ENCODE measurements around the gene SKIC3. TPM values are rescaled to one million over a fixed set of nuclear protein-coding genes. Genes with fewer than 3 reads are reported as not detected.
A peak's percentile ranks its signal among the peaks of the same experiment; 100 is the strongest.

SKIC3 gene
- total and polyA plus RNA-seq, 4 experiments from 2014 or later = 46.4 to 99.9 (median 71.3) TPM

- Histone ChIP-seq H3K27ac (ENCODE audit: low read depth, low read length) (peak overlapping the region; percentile 70), H3K9me3 (ENCODE audit: control insufficient read depth in 1 of 2, low read length in 2 of 2) (no peaks in the 10 kb centered on the region), H3K4me3 (ENCODE audit: low read length in 2 of 2) (peak overlapping the region; percentile 61 to 84), H3K4me1 (ENCODE audit: insufficient read depth, low read length) (peaks cover 37% of the 10 kb centered on the region), H3K27me3 (ENCODE audit: insufficient read depth, low read length) (no peaks in the 10 kb centered on the region), H3K36me3 (ENCODE audit: insufficient read depth, low read length) (no peaks in the 10 kb centered on the region)
- POLR2A ChIA-PET (ENCODE audit: partially characterized antibody) = interaction anchor here (0.7 to 4.2 kb wide), 11 partner anchors 9 to 1252 kb away, joined by 3 to 62 read pairs (median 4); partner anchors contain the start of genes ERAP1, GLRX, GPR150 and RFESD
- CTCF ChIA-PET (ENCODE audit: partially characterized antibody) = interaction anchor here (0.5 to 3.6 kb wide), 7 partner anchors 10 to 1258 kb away, joined by 3 to 20 read pairs (median 3); no protein-coding TSS in a partner anchor
- peaks cover 32 to 50% (median 42%) of the 10 kb centered on the region in 4 donors for H3K4me1 Mint-ChIP-seq
- H3K27ac Mint-ChIP-seq = peak overlapping the region; percentile 89 to 99 (median 96)
- H3K36me3 Mint-ChIP-seq = peaks cover 20 to 22% of the 10 kb centered on the region in 2 donors
- intact Hi-C loops (cut with micrococcal nuclease) = loop anchor here (1.0 to 10.0 kb wide), 7 partner anchors 37 to 1628 kb away; partner anchors contain the start of genes CAST, GPR150, LNPEP and RFESD
- H3K9me3 Mint-ChIP-seq = peaks cover 0 to 2% (median 0%) of the 10 kb centered on the region in 8 donors
- DNase-seq = no peak
- no peaks in the 10 kb centered on the region for H3K27me3 Mint-ChIP-seq
- H3K4me3 Mint-ChIP-seq = peak overlapping the region; percentile 92 to 100 (median 98)
Observed at GRCh38 chr5:95555553-95555952, 776 bp upstream of the SKIC3 start.

GRCh38 chr5:95554331-95554646 lies 488 bp downstream of the SKIC3 start:
- peaks cover 37 to 57% (median 44%) of the 10 kb centered on the region in 4 donors for H3K4me1 Mint-ChIP-seq
- Histone ChIP-seq H3K27me3 (ENCODE audit: insufficient read depth, low read length) (no peaks in the 10 kb centered on the region), H3K4me1 (ENCODE audit: insufficient read depth, low read length) (peaks cover 37% of the 10 kb centered on the region), H3K9me3 (ENCODE audit: control insufficient read depth in 1 of 2, low read length in 2 of 2) (no peaks in the 10 kb centered on the region), H3K4me3 (ENCODE audit: low read length in 2 of 2) (peak overlapping the region; percentile 61 to 84), H3K27ac (ENCODE audit: low read depth, low read length) (peak overlapping the region; percentile 70), H3K36me3 (ENCODE audit: insufficient read depth, low read length) (peaks cover 5% of the 10 kb centered on the region)
- CTCF ChIA-PET (ENCODE audit: partially characterized antibody) = interaction anchor here (0.7 to 3.6 kb wide), 4 partner anchors 63 to 255 kb away, joined by 3 to 20 read pairs (median 6); no protein-coding TSS in a partner anchor
- H3K27ac Mint-ChIP-seq = peak overlapping the region; percentile 89 to 99 (median 96)
- H3K27me3 Mint-ChIP-seq = no peaks in the 10 kb centered on the region
- H3K4me3 Mint-ChIP-seq = peak overlapping the region; percentile 92 to 100 (median 98)
- peaks cover 0 to 2% (median 0%) of the 10 kb centered on the region in 8 donors for H3K9me3 Mint-ChIP-seq
- peaks cover 28% of the 10 kb centered on the region in 2 donors for H3K36me3 Mint-ChIP-seq
- DNase-seq = no peak
- POLR2A ChIA-PET (ENCODE audit: partially characterized antibody) = interaction anchor here (0.6 to 4.2 kb wide), 10 partner anchors 9 to 1253 kb away, joined by 3 to 62 read pairs (median 4); partner anchors contain the start of genes ERAP1, GLRX, GPR150 and RFESD
- intact Hi-C loops (cut with micrococcal nuclease) = loop anchor here (1.0 to 10.0 kb wide), 5 partner anchors 206 to 1381 kb away; partner anchors contain the start of genes CAST, ELL2 and LNPEP

GRCh38 chr5:95549030-95549429 lies 5.7 kb downstream of the SKIC3 start:
- H3K4me3 ChIP-seq (ENCODE audit: low read length in 2 of 2) = no peak overlapping the region
- DNase-seq = no peak
- Mint-ChIP-seq H3K9me3 (no peaks in the 10 kb centered on the region), H3K27ac (no peak overlapping the region), H3K4me1 (peaks cover 32 to 53% (median 41%) of the 10 kb centered on the region in 4 donors), H3K4me3 (no peak overlapping the region), H3K36me3 (peaks cover 30 to 43% of the 10 kb centered on the region in 2 donors), H3K27me3 (no peaks in the 10 kb centered on the region)
- intact Hi-C loops (cut with micrococcal nuclease) = no loop called here
- no peaks in the 10 kb centered on the region for H3K9me3 ChIP-seq (ENCODE audit: control insufficient read depth in 1 of 2, low read length in 2 of 2)
- no peaks in the 10 kb centered on the region for H3K27me3 ChIP-seq (ENCODE audit: insufficient read depth, low read length)
- H3K4me1 ChIP-seq (ENCODE audit: insufficient read depth, low read length) = peaks cover 29% of the 10 kb centered on the region
- ChIA-PET CTCF (ENCODE audit: partially characterized antibody) (no interaction called here), POLR2A (ENCODE audit: partially characterized antibody) (no interaction called here)
- H3K36me3 ChIP-seq (ENCODE audit: insufficient read depth, low read length) = peaks cover 20% of the 10 kb centered on the region
- H3K27ac ChIP-seq (ENCODE audit: low read depth, low read length) = no peak overlapping the region

GRCh38 chr5:95543017-95543705 lies 11.6 kb downstream of the SKIC3 start:
- ChIA-PET CTCF (ENCODE audit: partially characterized antibody) (no interaction called here), POLR2A (ENCODE audit: partially characterized antibody) (interaction anchor here (1.0 kb wide), 1 partner anchor 11 kb away, joined by 3 read pairs; no protein-coding TSS in a partner anchor)
- Mint-ChIP-seq H3K4me3 (no peak overlapping the region), H3K27me3 (no peaks in the 10 kb centered on the region), H3K9me3 (no peaks in the 10 kb centered on the region), H3K36me3 (peaks cover 37 to 44% of the 10 kb centered on the region in 2 donors), H3K27ac (peak overlapping the region in 3 of 7 donors; percentile 0 to 7 (median 5)), H3K4me1 (peaks cover 4 to 20% (median 12%) of the 10 kb centered on the region in 4 donors)
- Histone ChIP-seq H3K27me3 (ENCODE audit: insufficient read depth, low read length) (no peaks in the 10 kb centered on the region), H3K4me1 (ENCODE audit: insufficient read depth, low read length) (peaks cover 9% of the 10 kb centered on the region), H3K27ac (ENCODE audit: low read depth, low read length) (no peak overlapping the region), H3K36me3 (ENCODE audit: insufficient read depth, low read length) (peaks cover 29% of the 10 kb centered on the region), H3K9me3 (ENCODE audit: control insufficient read depth in 1 of 2, low read length in 2 of 2) (no peaks in the 10 kb centered on the region), H3K4me3 (ENCODE audit: low read length in 2 of 2) (no peak overlapping the region)
- DNase-seq = no peak
- intact Hi-C loops (cut with micrococcal nuclease) = no loop called here

GRCh38 chr5:95537501-95537900 lies 17.3 kb downstream of the SKIC3 start:
- H3K4me3 Mint-ChIP-seq = no peak overlapping the region
- no peak overlapping the region for H3K27ac Mint-ChIP-seq
- H3K27me3 ChIP-seq (ENCODE audit: insufficient read depth, low read length) = no peaks in the 10 kb centered on the region
- no peak for DNase-seq
- no peaks in the 10 kb centered on the region for H3K4me1 ChIP-seq (ENCODE audit: insufficient read depth, low read length)
- no peaks in the 10 kb centered on the region for H3K9me3 Mint-ChIP-seq
- H3K36me3 Mint-ChIP-seq = peaks cover 64 to 75% of the 10 kb centered on the region in 2 donors
- intact Hi-C loops (cut with micrococcal nuclease) = no loop called here
- ChIA-PET POLR2A (ENCODE audit: partially characterized antibody) (no interaction called here), CTCF (ENCODE audit: partially characterized antibody) (no interaction called here)
- H3K36me3 ChIP-seq (ENCODE audit: insufficient read depth, low read length) = peaks cover 14% of the 10 kb centered on the region
- no peaks in the 10 kb centered on the region for H3K27me3 Mint-ChIP-seq
- no peak overlapping the region for H3K27ac ChIP-seq (ENCODE audit: low read depth, low read length)
- peaks cover 13 to 19% (median 18%) of the 10 kb centered on the region in 4 donors for H3K4me1 Mint-ChIP-seq
- H3K9me3 ChIP-seq (ENCODE audit: control insufficient read depth in 1 of 2, low read length in 2 of 2) = no peaks in the 10 kb centered on the region
- H3K4me3 ChIP-seq (ENCODE audit: low read length in 2 of 2) = no peak overlapping the region

GRCh38 chr5:95533761-95534160 lies 21.0 kb downstream of the SKIC3 start:
- H3K9me3 ChIP-seq (ENCODE audit: control insufficient read depth in 1 of 2, low read length in 2 of 2) = no peaks in the 10 kb centered on the region
- intact Hi-C loops (cut with micrococcal nuclease) = no loop called here
- Mint-ChIP-seq H3K4me3 (no peak overlapping the region), H3K4me1 (peaks cover 14 to 25% (median 19%) of the 10 kb centered on the region in 4 donors), H3K27ac (peak overlapping the region in 2 of 7 donors; percentile 31 to 75), H3K9me3 (no peaks in the 10 kb centered on the region), H3K36me3 (peaks cover 62 to 65% of the 10 kb centered on the region in 2 donors), H3K27me3 (no peaks in the 10 kb centered on the region)
- no peak overlapping the region for H3K27ac ChIP-seq (ENCODE audit: low read depth, low read length)
- no peak for DNase-seq
- H3K27me3 ChIP-seq (ENCODE audit: insufficient read depth, low read length) = no peaks in the 10 kb centered on the region
- ChIA-PET CTCF (ENCODE audit: partially characterized antibody) (no interaction called here), POLR2A (ENCODE audit: partially characterized antibody) (no interaction called here)
- no peak overlapping the region for H3K4me3 ChIP-seq (ENCODE audit: low read length in 2 of 2)
- peaks cover 7% of the 10 kb centered on the region for H3K36me3 ChIP-seq (ENCODE audit: insufficient read depth, low read length)
- H3K4me1 ChIP-seq (ENCODE audit: insufficient read depth, low read length) = no peaks in the 10 kb centered on the region

GRCh38 chr5:95533106-95533505 lies 21.7 kb downstream of the SKIC3 start:
- H3K9me3 ChIP-seq (ENCODE audit: control insufficient read depth in 1 of 2, low read length in 2 of 2) = no peaks in the 10 kb centered on the region
- Mint-ChIP-seq H3K4me1 (peaks cover 14 to 25% (median 21%) of the 10 kb centered on the region in 4 donors), H3K27ac (peak overlapping the region in 2 of 7 donors; percentile 33 to 45), H3K27me3 (no peaks in the 10 kb centered on the region), H3K9me3 (no peaks in the 10 kb centered on the region), H3K4me3 (no peak overlapping the region), H3K36me3 (peaks cover 68 to 69% of the 10 kb centered on the region in 2 donors)
- no peaks in the 10 kb centered on the region for H3K4me1 ChIP-seq (ENCODE audit: insufficient read depth, low read length)
- no peak for DNase-seq
- peaks cover 12% of the 10 kb centered on the region for H3K36me3 ChIP-seq (ENCODE audit: insufficient read depth, low read length)
- H3K27me3 ChIP-seq (ENCODE audit: insufficient read depth, low read length) = no peaks in the 10 kb centered on the region
- ChIA-PET CTCF (ENCODE audit: partially characterized antibody) (no interaction called here), POLR2A (ENCODE audit: partially characterized antibody) (no interaction called here)
- H3K4me3 ChIP-seq (ENCODE audit: low read length in 2 of 2) = no peak overlapping the region
- intact Hi-C loops (cut with micrococcal nuclease) = no loop called here
- no peak overlapping the region for H3K27ac ChIP-seq (ENCODE audit: low read depth, low read length)
